Measurements from ENCODE around the gene DUSP5.
"Not testable (repeated sequence)": the region's sequence is repeated elsewhere in the genome, so short reads cannot be mapped to it uniquely, and the experiment has no call there.

Gene DUSP5

GRCh38 chr10:110497438-110498086, at the start of gene DUSP5:
Gene DUSP5, plus strand, starts transcription at chr10:110497907. Its CDS starts 215 bp downstream, at chr10:110498122.
- peak; percentile 78 for DNase-seq (ENCODE audit: low spot score)

GRCh38 chr10:110448682-110449418, 48.9 kb upstream of the DUSP5 start:
- DNase-seq (ENCODE audit: low spot score), result no peak

GRCh38 chr10:110455446-110455845, 42.3 kb upstream of the DUSP5 start:
- no peak for DNase-seq (ENCODE audit: low spot score)

GRCh38 chr10:110456046-110456445, 41.7 kb upstream of the DUSP5 start:
- DNase-seq (ENCODE audit: low spot score), result no peak

GRCh38 chr10:110456523-110457091, 41.1 kb upstream of the DUSP5 start:
- DNase-seq (ENCODE audit: low spot score), result no peak

- DNase-seq (ENCODE audit: low spot score), result no peak
Measured at GRCh38 chr10:110457851-110458250, 39.9 kb upstream of the DUSP5 start.

GRCh38 chr10:110458266-110458920, 39.3 kb upstream of the DUSP5 start:
- no peak for DNase-seq (ENCODE audit: low spot score)

- no peak for DNase-seq (ENCODE audit: low spot score)
Measured at GRCh38 chr10:110459600-110459999, 38.1 kb upstream of the DUSP5 start.

- DNase-seq (ENCODE audit: low spot score), result no peak
Measured at GRCh38 chr10:110460111-110460809, 37.4 kb upstream of the DUSP5 start.

GRCh38 chr10:110461088-110461487, 36.6 kb upstream of the DUSP5 start:
- no peak for DNase-seq (ENCODE audit: low spot score)

GRCh38 chr10:110461530-110461929, 36.2 kb upstream of the DUSP5 start:
- DNase-seq (ENCODE audit: low spot score), result no peak

- no peak for DNase-seq (ENCODE audit: low spot score)
Measured at GRCh38 chr10:110462166-110463095, 35.3 kb upstream of the DUSP5 start.

GRCh38 chr10:110468258-110468657, 29.4 kb upstream of the DUSP5 start:
- DNase-seq (ENCODE audit: low spot score), result not testable (repeated sequence)

- not testable (repeated sequence) for DNase-seq (ENCODE audit: low spot score)
Measured at GRCh38 chr10:110470541-110470940, 27.2 kb upstream of the DUSP5 start.

- DNase-seq (ENCODE audit: low spot score), result peak; percentile 45
Measured at GRCh38 chr10:110471566-110472139, 26.1 kb upstream of the DUSP5 start.

GRCh38 chr10:110474017-110474416, 23.7 kb upstream of the DUSP5 start:
- DNase-seq (ENCODE audit: low spot score), result no peak

GRCh38 chr10:110474826-110475225, 22.9 kb upstream of the DUSP5 start:
- no peak for DNase-seq (ENCODE audit: low spot score)

- no peak for DNase-seq (ENCODE audit: low spot score)
Measured at GRCh38 chr10:110475722-110476515, 21.8 kb upstream of the DUSP5 start.

GRCh38 chr10:110479710-110480109, 18.0 kb upstream of the DUSP5 start:
- no peak for DNase-seq (ENCODE audit: low spot score)

GRCh38 chr10:110480387-110480786, 17.3 kb upstream of the DUSP5 start:
- DNase-seq (ENCODE audit: low spot score), result no peak

Measured in RKO (cell line).